Measurements from ENCODE around the gene TPST2.

Gene TPST2

DNA sequence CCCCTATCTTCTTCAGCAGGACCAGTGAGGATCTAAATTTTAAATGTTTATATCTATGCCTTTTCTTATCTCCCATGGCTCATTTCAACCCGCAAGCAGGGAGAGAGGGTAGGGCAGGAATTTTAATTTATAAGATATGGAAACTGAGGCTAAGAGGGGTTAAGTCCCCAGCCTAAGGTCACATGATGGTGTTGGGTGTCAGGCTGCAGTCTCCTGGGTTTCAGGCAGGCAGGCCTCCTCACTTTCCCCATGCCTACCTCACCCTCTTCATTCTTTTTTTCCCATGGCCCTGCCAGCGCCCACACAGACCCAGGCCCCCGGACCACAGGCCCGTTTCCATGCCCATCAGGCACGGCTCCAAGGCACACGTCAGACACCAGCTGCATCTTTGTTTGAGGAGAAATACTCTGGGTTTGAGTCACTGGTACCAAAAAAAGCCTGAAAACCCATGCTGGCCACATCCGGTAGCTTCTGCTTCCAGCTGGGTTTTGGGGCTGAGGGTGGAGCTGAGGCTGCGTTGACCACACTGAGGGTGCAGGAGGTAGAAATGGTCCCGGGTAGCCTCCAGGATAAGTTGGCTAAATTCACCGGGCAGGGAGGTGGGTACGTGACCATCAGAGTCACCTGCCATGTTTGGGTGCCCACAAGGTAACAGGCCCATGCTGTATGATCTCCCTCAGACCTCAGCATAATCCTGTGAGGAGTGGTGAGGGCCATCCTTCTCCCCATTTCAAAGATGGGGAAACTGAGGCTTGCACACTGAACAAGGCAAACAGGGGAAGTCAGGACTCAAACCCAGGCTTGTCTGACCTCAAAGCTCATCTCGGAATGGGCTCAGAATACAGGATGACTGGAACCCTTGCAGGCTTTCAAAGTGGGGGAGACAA, 20.4 kb upstream of the TPST2 start:
- no peak for DNase-seq

- no peak for DNase-seq
Observed at GRCh38 chr22:26609287-26609686, 19.4 kb upstream of the TPST2 start.

DNA sequence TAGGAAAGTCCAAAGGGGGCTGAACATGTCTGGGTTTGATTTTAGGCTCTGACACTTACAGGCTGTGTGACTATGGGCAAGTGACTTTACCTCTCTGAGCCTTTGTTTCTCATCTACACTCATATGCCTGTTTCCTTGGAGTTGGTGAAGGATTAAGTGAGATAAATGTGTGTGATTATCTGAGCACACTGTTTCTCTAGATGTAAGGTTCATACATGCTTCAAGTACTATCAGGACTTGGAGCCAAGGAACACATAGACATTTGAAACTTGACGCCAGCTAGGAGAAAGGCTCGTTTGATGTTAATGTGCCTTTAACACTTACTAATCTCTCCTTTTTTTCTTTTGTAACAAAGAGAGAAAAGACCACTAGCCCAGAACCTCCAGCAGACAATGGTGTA, 18.2 kb upstream of the TPST2 start:
- no peak for DNase-seq

DNA sequence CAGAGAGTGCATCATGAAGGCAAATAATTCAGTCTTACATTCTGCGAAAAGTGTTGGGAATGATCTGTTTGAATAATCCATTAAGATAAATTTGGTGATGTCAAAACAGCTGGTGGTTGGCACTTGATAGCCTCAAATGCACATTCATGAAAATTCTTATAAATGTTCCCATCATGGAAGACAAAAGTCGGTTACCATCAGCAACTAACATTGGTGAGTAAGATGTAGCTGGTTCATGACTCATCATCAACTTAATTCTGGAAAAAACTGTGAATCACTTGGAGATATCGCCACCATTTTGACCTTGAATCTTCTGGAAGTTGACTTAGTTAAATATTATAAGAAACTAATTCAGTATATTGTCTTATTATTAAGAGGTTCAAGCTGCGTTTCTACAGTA, 16.7 kb upstream of the TPST2 start:
- DNase-seq, result no peak

GRCh38 chr22:26604368-26604767, 14.4 kb upstream of the TPST2 start:
- no peak for DNase-seq

GRCh38 chr22:26602127-26602526, 12.2 kb upstream of the TPST2 start:
- no peak for DNase-seq

DNA sequence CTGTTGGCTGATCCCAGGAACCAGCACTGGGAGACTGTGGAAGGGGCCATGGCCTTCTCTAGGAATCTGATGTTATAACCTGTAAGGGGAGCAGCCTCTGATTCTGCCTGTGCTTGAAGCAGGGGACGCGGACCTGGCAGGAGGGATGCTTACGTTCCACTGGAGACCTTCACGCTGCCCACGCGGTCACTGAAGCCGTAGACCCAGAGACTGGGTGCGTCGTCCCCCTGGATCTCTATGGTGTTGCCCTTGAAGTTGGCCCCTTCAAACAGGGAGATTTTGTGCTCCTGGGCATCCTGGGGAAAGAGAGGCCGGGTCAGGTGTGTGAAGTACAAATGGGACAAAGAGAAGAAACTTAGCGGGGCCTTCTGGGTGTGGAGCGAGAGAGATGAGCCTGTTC, 11.8 kb upstream of the TPST2 start:
- peak; percentile 14 for DNase-seq

- DNase-seq, result no peak
Observed at GRCh38 chr22:26599505-26599904, 9.6 kb upstream of the TPST2 start.

- DNase-seq, result no peak
Observed at GRCh38 chr22:26597480-26597879, 7.5 kb upstream of the TPST2 start.

GRCh38 chr22:26597026-26597425, 7.1 kb upstream of the TPST2 start:
- no peak for DNase-seq

- no peak for DNase-seq
Observed at GRCh38 chr22:26593763-26594162, 3.8 kb upstream of the TPST2 start.

DNA sequence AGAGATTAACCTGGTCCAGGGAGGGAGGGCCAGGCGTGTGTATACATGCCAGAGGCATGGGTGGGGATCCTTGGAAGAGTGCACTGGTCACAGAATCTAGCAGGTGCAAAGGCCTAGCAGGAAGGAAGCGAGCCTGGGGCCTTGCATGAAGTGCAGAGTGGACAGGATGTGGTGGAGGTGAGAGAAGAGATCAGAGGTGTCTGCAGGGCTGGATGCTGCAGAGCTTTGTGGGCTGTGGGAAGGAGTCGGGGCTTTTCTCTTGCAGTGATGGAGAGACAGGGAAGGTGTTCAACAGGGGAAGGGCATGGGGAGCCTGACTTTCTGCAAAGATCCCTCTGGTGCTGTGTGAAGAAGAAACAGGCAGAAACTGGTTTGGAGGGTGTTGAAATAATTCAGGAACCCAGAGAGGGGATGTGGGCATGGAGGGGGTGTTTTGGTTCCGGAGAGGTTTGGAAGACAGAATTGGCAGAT, 2.5 kb upstream of the TPST2 start:
- no peak for DNase-seq

GRCh38 chr22:26589367-26589844, 526 bp downstream of the TPST2 start:
- DNase-seq, result no peak

DNA sequence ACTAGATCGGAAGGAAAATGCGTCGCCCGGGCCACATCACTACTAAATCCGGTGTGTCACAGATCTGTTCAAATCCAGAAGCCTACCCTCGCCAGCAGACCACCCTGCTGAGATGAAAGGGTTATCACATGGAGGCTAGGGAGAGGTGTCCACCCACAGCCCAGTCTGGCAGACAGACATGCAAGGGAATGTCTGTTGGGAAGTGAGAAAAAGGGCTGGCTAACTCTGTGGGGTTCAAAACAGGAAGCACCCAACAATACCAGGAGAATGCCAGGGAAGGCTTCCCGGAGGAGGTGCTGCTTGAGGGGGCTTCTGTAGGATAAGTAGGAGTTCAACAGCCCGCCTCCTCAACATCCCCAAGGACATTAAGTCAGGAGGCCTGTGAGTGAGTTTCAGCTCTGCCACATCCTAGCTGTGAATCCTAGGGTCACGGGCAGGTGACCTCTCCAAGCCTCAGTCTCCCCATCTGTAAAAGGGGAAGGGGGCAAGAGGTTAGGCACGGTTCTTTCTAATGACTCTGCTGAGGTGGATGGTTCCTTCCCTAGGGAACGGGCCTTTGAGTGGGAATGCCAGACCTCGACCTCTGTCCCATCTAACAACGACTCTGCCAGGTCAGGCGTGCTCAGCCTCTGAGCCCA, 1.1 kb downstream of the TPST2 start:
- DNase-seq, result peak; percentile 9

DNA sequence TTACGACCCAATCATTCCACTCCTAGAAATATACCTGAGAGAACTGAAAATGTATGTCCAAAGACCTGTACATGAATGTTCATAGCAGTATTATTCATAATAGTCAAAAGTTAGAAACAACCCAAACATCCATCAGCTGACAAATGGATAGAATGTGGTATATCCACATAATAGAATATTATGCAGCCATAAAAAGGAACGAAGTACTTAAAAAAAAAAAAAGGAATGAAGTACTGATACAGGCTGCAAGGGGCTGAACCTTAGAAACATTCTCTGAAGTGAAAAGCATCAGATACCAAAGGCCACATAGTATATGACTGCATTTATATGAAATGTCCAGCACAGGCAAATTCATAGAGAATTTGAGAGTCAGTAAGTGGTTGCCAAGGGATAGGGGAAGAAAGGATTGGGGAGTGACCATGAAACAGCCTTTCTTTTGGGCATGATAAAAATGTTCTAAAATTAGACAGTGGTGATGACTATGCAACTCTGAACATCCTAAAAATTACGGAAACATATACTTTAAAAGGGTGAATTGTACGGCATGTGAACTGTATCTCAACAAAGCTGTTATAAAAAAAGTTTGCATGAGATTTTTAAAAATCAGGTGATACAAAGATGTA, 1.8 kb downstream of the TPST2 start:
- DNase-seq, result no peak

DNA sequence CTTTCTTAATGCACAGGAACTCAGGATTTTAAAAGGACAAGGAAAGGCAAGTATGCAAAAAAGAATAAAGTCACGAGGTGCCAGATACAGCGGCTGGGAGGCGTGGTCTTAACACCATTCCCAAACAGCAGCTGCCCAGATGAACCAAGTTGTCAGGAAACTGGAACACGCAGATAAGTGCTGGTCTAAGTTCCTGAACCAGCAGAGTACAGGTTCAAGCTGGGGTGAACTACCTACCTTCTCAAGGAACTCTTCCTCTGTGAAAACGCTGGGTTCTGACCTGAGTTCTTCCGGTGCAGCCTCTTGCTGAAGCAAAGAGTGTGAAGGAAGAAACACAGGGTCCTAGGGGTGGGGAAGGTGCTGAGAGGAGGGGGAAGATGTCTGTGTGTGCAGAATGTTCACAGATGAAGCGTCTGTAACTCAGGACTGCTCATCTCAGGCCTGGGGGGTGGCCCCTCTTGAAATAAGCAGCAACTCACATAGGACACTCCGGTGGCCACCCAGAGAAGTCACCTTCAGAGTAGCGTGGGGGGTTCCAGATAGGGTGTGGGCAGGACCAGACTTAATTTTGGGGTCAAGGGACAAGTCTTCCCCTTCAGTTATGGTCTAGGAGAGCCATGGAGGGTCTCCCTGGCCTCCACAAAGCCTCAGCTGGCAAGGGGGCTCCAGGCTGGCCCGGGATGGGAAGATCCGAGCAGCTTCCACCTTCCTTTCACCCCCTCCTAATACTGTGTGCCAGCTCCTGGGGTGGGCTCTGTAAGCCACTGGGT, 3.2 kb downstream of the TPST2 start:
- DNase-seq, result no peak

DNA sequence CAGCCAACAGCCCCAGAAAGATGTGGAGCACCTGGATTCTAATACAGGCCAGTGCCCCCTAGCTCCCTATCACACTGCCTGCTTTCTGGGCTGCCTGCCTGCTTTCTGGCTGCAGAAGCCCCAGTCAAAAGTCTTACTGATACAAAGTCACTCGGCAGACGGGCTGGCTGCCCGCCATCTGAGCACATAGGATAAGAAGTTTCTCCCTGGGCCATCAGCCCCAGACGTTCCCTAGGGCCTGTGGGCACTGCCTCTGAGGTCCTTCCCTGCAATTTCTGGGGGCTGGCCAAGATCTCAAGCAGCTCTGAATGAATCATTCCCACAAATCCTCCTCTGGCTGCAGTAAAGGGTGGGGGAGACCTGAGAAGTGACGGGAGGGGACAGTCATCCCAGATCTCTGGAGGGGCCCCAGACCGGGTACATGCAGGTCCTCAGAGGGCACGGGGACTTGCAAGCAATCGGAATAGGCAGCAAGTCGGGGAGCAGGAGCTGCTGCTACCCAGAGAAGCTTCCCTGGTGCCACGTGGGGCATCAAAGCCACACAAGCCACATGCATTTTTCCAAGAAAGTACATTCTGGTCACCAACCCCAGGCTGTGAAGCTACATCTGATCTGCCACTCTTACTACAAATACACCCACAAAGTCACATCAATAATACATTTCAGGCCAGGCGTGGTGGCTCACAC, 4.7 kb downstream of the TPST2 start:
- DNase-seq, result no peak

GRCh38 chr22:26584010-26584409, 5.9 kb downstream of the TPST2 start:
- no peak for DNase-seq

DNA sequence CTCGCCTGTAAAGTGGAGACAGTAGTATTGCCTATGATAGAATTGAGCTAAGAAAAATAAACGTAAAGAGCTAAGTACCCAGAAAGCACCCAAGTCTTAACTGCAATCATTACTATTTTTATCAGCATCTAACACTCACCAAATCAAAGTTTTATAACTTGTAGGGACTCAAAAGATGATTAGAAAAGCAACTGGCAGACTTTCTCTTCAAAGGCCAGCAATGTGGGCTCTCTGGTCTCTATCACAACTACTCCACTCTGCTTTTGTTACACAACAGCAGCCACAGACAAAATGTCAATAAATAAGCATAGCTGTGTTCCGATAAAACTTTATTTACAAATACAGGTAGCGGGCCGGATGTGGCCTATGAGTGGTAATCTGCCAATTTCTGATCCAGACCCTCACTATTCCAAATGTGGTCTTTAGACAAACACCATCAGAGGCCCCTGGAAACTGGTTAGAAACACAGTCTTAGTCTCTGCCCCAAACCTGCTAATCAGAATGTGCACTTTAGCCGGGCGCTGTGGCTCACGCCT, 8.2 kb downstream of the TPST2 start:
- DNase-seq, result no peak

GRCh38 chr22:26581026-26581425, 8.9 kb downstream of the TPST2 start:
- DNase-seq, result no peak

DNA sequence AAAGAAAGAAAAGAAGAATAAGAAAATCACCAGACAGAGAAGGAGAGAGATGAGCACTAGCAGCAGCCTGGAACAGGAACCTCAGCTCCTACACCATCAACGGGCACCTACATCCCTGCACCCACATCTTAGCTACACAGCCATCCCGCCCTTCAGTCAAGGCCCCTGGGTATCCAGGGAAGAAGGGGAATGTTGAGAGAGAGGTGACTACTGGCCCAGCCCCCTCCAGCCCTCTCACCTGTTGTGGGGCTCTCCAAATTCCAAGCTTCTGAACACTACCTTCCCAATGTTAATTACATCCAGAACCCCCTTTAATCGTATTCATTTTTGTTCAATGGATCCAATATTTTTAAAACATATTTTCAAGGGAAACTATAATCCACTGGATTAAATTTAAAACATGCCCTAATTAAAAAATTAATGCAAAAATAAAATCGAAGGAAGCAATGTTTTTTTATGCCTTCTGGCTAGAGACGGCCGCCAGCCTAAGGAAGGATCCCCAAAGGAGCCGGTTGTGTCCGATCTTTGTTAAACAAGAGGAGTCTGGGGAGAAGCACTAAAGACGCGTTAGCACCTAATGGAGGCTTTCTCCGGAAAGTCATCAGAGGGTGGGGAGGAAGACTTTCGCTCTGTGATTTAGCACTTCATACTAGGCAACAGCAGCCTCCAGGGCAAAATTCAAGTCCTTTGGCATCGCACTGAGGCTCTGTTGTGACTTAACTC, 9.5 kb downstream of the TPST2 start:
- no peak for DNase-seq
